CD4-positive, alpha-beta T cell (primary cell): ENCODE results near the gene TAX1BP1. TPM values are rescaled to one million over a fixed set of nuclear protein-coding genes. Genes with fewer than 3 reads are reported as not detected.
"Not testable (repeated sequence)": the region's sequence is repeated elsewhere in the genome, so short reads cannot be mapped to it uniquely, and the experiment has no call there.

Experiments
- ATAC-seq: fragments of 200-7000 bp; cut with Tn5 transposase; one replicate; pipeline ENCODE4 v1.10.0; 2022; ENCODE audit warnings: mild to moderate bottlenecking; ENCODE audit not compliant: poor library complexity
- CTCF ChIA-PET: fragments of 350-600 bp; sonication (Branson Sonifier 250); formaldehyde crosslinking; loops from one replicate; lab custom pipeline; 2021; ENCODE audit warnings: antibody characterized with exemption, inconsistent platforms; lab: Charles Lee
- POLR2A ChIA-PET: fragments of 350-600 bp; sonication (Branson Sonifier 250); formaldehyde crosslinking; loops from one replicate; lab custom pipeline; 2021; ENCODE audit warnings: antibody characterized with exemption, inconsistent platforms; lab: Charles Lee
- DNase-seq, 14 experiments: peaks; one replicate each; pipeline ENCODE4 v3.0.0-alpha.2; 2013 to 2020; ENCODE audit warnings: mixed read lengths in 2 of 14
- H3K27ac ChIP-seq, 2 donors: one replicate each; pipeline versions ENCODE4 v1.5.1 to v1.7.0; 2013; ENCODE audit warnings: low read length in 2 of 2, low read depth in 1 of 2, mild to moderate bottlenecking in 1 of 2
- H3K27me3 ChIP-seq, 2 experiments: 1 replicate in 1 of 2; 2 replicates in 1 of 2; pipeline versions ENCODE4 v1.6.1 to v1.7.0; 2013; ENCODE audit warnings: low read length in 2 of 2, control low read depth in 1 of 2, mild to moderate bottlenecking in 1 of 2, moderate library complexity in 1 of 2; ENCODE audit not compliant: insufficient read depth in 2 of 2, control insufficient read depth in 1 of 2
- H3K36me3 ChIP-seq: one replicate; pipeline ENCODE4 v1.6.1; 2013; ENCODE audit warnings: low read length, control low read depth; ENCODE audit not compliant: insufficient read depth
- H3K4me1 ChIP-seq: one replicate; pipeline ENCODE4 v1.6.1; 2013; ENCODE audit warnings: low read length, control low read depth; ENCODE audit not compliant: insufficient read depth
- H3K4me3 ChIP-seq: one replicate; pipeline ENCODE4 v1.5.1; 2013; ENCODE audit warnings: mild to moderate bottlenecking, low read length, moderate library complexity
- H3K9me3 ChIP-seq, 2 experiments: 1 replicate in 1 of 2; 2 replicates in 1 of 2; pipeline versions ENCODE4 v1.6.1 to v1.7.0; 2013; ENCODE audit warnings: low read length in 2 of 2, mild to moderate bottlenecking in 2 of 2, control low read depth in 1 of 2, moderate library complexity in 1 of 2; ENCODE audit not compliant: control insufficient read depth in 1 of 2, insufficient read depth in 1 of 2
- H3K27ac Mint-ChIP-seq: one replicate; pipeline ENCODE4 v1.8.0; 2020; ENCODE audit warnings: mixed read lengths
- H3K27me3 Mint-ChIP-seq: one replicate; pipeline ENCODE4 v1.8.0; 2021; ENCODE audit warnings: mixed read lengths
- H3K36me3 Mint-ChIP-seq: one replicate; pipeline ENCODE4 v1.8.0; 2021; ENCODE audit warnings: low read depth, mixed read lengths
- H3K4me1 Mint-ChIP-seq: one replicate; pipeline ENCODE4 v1.8.0; 2021; ENCODE audit warnings: low read depth, mixed read lengths
- H3K4me3 Mint-ChIP-seq: one replicate; pipeline ENCODE4 v1.8.0; 2020; ENCODE audit warnings: mild to moderate bottlenecking, mixed read lengths
- H3K9me3 Mint-ChIP-seq: one replicate; pipeline ENCODE4 v1.8.0; 2020; ENCODE audit warnings: mixed read lengths
- intact Hi-C, 2 experiments: fragments of 100-400 bp; cut with DNase I in 1 of 2; cut with micrococcal nuclease in 1 of 2; formaldehyde crosslinking; loops; one replicate each; pipeline versions ENCODE4 v1.15.1 to v1.9.0; 2023 to 2025; cut with DNase I, micrococcal nuclease
- total RNA-seq, 174 experiments: library from RNA in 2 of 174; stranded (reverse) in 2 of 174; gene quantifications; one replicate each; pipeline ENCODE4 v1.2.3 and lab custom pipeline; 2021 to 2026
- TF ChIP-seq, protein P1 (sequence below): fragments of 200-600 bp; IDR thresholded peaks from one replicate; pipeline ENCODE4 v1.8.0; 2022; ENCODE audit warnings: antibody characterized with exemption, mild to moderate bottlenecking

TAX1BP1 gene
- total RNA-seq, 2 experiments from 2014 or later: 115 TPM

- no peak for ATAC-seq
- Mint-ChIP-seq H3K36me3 (peaks cover 30% of the 10 kb centered on the region), H3K27me3 (no peaks in the 10 kb centered on the region), H3K27ac (no peak overlapping the region), H3K4me3 (no peak overlapping the region), H3K4me1 (peaks cover 36% of the 10 kb centered on the region), H3K9me3 (no peaks in the 10 kb centered on the region)
- no peaks in the 10 kb centered on the region for H3K27me3 ChIP-seq
- H3K36me3 ChIP-seq: no peaks in the 10 kb centered on the region
- H3K9me3 ChIP-seq: no peaks in the 10 kb centered on the region
- DNase-seq: no peak
- intact Hi-C loops: loop anchor here in 1 of 2 experiments (10.0 kb wide), 1 partner anchor 447 kb away; the partner anchor contains the start of gene JAZF1
- CTCF ChIA-PET: no interaction called here
- H3K4me1 ChIP-seq: peaks cover 10% of the 10 kb centered on the region
- no peak overlapping the region for H3K4me3 ChIP-seq
- POLR2A ChIA-PET: no interaction called here
- TF ChIP-seq, protein P1, sequence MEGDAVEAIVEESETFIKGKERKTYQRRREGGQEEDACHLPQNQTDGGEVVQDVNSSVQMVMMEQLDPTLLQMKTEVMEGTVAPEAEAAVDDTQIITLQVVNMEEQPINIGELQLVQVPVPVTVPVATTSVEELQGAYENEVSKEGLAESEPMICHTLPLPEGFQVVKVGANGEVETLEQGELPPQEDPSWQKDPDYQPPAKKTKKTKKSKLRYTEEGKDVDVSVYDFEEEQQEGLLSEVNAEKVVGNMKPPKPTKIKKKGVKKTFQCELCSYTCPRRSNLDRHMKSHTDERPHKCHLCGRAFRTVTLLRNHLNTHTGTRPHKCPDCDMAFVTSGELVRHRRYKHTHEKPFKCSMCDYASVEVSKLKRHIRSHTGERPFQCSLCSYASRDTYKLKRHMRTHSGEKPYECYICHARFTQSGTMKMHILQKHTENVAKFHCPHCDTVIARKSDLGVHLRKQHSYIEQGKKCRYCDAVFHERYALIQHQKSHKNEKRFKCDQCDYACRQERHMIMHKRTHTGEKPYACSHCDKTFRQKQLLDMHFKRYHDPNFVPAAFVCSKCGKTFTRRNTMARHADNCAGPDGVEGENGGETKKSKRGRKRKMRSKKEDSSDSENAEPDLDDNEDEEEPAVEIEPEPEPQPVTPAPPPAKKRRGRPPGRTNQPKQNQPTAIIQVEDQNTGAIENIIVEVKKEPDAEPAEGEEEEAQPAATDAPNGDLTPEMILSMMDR: no peak
- H3K27ac ChIP-seq: no peak overlapping the region
These were observed 2.3 kb upstream of the TAX1BP1 start for GRCh38 chr7:27737616-27738015.

DNA sequence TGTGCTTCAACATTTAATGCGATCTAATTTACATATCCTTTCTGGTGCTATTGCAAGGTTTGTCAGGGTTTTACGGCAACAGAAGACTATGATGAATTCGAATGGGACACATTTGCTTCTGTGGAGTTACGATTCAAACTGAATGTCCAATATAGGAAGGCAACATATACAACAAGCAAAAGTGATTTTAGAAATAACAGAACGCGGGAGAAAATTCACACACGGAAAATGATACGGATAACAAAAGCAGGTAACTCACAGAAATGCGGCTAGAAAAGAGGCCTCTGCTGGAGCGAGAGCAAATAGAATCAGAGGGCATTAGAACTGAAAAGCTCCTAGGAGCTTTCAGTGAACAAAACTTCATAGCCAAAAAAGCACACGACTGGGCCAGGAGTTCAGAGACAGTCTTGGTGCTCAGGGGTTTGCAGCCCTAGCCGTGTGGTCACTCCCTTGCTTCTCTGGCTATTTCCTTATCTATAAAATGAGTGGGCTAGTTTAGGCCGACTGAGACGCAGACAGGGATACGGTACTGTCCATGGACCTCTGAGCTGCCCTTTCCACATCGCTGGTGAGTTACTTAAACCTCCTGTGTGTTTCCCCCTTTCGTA, 557 bp upstream of the TAX1BP1 start:
- DNase-seq (peak in 3 of 14 experiments; percentile 1 to 34 (median 1)), ATAC-seq (peak; percentile 15)
- Histone ChIP-seq H3K27me3 (no peaks in the 10 kb centered on the region), H3K4me1 (peaks cover 10% of the 10 kb centered on the region), H3K9me3 (no peaks in the 10 kb centered on the region), H3K36me3 (no peaks in the 10 kb centered on the region), H3K27ac (peak overlapping the region; percentile 98 to 99), H3K4me3 (peak overlapping the region; percentile 88)
- Mint-ChIP-seq H3K36me3 (peaks cover 35% of the 10 kb centered on the region), H3K27me3 (no peaks in the 10 kb centered on the region), H3K4me3 (peak overlapping the region; percentile 99), H3K27ac (peak overlapping the region; percentile 98), H3K9me3 (no peaks in the 10 kb centered on the region), H3K4me1 (peaks cover 47% of the 10 kb centered on the region)
- ChIA-PET POLR2A (interaction anchor here (1.2 to 3.7 kb wide), 3 partner anchors 13 to 77 kb away, joined by 5 to 116 read pairs (median 7); partner anchors contain the start of gene HIBADH), CTCF (interaction anchor here (2.3 kb wide), 1 partner anchor 77 kb away, joined by 9 read pairs; the partner anchor contains the start of gene HIBADH)
- TF ChIP-seq, protein P1: no peak
- intact Hi-C loops: loop anchor here in 1 of 2 experiments (1.0 to 10.0 kb wide), 2 partner anchors 76 to 445 kb away; partner anchors contain the start of gene JAZF1

DNA sequence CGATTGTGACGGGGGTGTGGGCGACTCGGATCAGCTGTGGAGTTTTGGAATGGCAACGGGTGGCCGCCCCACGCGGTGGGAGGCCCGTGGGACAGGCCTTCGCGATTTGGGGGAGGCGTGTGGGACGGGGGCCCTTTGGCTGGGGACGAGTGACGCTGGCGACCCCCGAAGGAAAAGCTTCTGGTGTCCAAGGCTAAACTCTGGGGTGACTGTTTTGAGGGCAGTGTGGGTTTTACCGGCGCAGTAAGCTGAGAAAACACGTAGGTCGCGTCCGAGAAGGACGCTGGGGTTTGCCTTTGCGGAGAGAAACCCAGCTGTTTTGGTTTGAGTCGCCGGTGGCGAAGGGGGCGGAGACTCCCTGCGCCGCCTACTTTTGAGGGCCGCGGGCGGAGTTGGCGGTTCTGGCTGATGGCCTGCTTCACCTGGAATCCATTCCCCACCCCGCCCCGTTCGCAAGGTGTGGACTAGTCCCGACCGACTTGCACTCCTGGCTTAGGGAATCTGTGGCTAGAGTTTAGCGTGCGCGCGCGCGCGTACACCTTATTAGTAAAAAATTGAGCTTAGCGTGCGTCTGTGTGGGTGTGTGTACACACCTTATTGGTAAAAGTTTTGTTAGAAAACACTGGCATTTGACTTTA, 606 bp downstream of the TAX1BP1 start:
- Histone ChIP-seq H3K9me3 (no peaks in the 10 kb centered on the region), H3K36me3 (no peaks in the 10 kb centered on the region), H3K4me3 (peak overlapping the region; percentile 88), H3K4me1 (peaks cover 15% of the 10 kb centered on the region), H3K27me3 (no peaks in the 10 kb centered on the region), H3K27ac (peak overlapping the region; percentile 98 to 99)
- intact Hi-C loops: loop anchor here (1.0 to 10.0 kb wide), 2 partner anchors 77 to 546 kb away; no protein-coding TSS in a partner anchor
- H3K4me3 Mint-ChIP-seq: peak overlapping the region; percentile 99
- peaks cover 39% of the 10 kb centered on the region for H3K36me3 Mint-ChIP-seq
- DNase-seq: peak; percentile 62 to 92 (median 78)
- H3K4me1 Mint-ChIP-seq: peaks cover 56% of the 10 kb centered on the region
- H3K9me3 Mint-ChIP-seq: no peaks in the 10 kb centered on the region
- CTCF ChIA-PET: interaction anchor here (0.9 to 2.3 kb wide), 3 partner anchors 17 to 78 kb away, joined by 3 to 9 read pairs (median 3); partner anchors contain the start of gene HIBADH
- H3K27me3 Mint-ChIP-seq: no peaks in the 10 kb centered on the region
- H3K27ac Mint-ChIP-seq: peak overlapping the region; percentile 98
- peak; percentile 58 for ATAC-seq
- POLR2A ChIA-PET: interaction anchor here (0.6 to 3.7 kb wide), 14 partner anchors 10 to 1559 kb away, joined by 3 to 116 read pairs (median 4); partner anchors contain the start of genes CBX3 and HIBADH
- TF ChIP-seq, protein P1: no peak

DNA sequence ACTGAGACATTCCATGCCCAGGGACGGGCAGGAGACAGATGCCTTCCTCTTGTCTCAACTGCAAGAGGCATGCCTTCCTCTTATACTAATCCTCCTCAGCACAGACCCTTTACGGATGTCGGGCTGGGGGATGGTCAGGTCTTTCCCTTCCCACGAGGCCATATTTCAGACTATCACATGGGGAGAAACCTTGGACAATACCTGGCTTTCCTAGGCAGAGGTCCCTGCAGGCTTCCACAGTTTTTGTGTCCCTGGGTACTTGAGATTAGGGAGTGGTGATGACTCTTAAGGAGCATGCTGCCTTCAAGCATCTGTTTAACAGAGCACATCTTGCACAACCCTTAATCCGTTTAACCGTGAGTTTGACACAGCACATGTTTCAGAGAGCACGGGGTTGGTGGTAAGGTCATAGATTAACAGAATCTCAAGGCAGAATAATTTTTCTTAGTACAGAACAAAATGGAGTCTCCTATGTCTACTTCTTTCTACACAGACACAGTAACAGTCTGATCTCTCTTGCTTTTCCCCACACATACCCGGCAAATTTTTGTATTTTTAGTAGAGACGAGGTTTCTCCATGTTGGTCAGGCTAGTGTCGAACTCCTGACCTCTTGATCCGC, 2.2 kb downstream of the TAX1BP1 start:
- Mint-ChIP-seq H3K4me3 (peak overlapping the region; percentile 99), H3K36me3 (peaks cover 39% of the 10 kb centered on the region), H3K4me1 (peaks cover 67% of the 10 kb centered on the region)
- H3K4me3 ChIP-seq, DNase-seq, H3K27ac Mint-ChIP-seq, ATAC-seq, H3K27ac ChIP-seq, H3K36me3 ChIP-seq, H3K27me3 Mint-ChIP-seq, H3K9me3 ChIP-seq, H3K9me3 Mint-ChIP-seq, POLR2A ChIA-PET, CTCF ChIA-PET, H3K27me3 ChIP-seq: not testable (repeated sequence)
- intact Hi-C loops: loop anchor here in 1 of 2 experiments (10.0 kb wide), 1 partner anchor 547 kb away; no protein-coding TSS in a partner anchor
- peaks cover 15% of the 10 kb centered on the region for H3K4me1 ChIP-seq
